HG02870 (cell line): Measurements from ENCODE around the gene PSD.

ENCODE experiments used
- ATAC-seq: cut with Tn5 transposase; IDR thresholded peaks from one replicate; pipeline ENCODE4 v1.9.1; 2021; ENCODE audit warnings: mild to moderate bottlenecking, moderate library complexity; ENCODE audit not compliant: unreplicated experiment

PSD gene

DNA sequence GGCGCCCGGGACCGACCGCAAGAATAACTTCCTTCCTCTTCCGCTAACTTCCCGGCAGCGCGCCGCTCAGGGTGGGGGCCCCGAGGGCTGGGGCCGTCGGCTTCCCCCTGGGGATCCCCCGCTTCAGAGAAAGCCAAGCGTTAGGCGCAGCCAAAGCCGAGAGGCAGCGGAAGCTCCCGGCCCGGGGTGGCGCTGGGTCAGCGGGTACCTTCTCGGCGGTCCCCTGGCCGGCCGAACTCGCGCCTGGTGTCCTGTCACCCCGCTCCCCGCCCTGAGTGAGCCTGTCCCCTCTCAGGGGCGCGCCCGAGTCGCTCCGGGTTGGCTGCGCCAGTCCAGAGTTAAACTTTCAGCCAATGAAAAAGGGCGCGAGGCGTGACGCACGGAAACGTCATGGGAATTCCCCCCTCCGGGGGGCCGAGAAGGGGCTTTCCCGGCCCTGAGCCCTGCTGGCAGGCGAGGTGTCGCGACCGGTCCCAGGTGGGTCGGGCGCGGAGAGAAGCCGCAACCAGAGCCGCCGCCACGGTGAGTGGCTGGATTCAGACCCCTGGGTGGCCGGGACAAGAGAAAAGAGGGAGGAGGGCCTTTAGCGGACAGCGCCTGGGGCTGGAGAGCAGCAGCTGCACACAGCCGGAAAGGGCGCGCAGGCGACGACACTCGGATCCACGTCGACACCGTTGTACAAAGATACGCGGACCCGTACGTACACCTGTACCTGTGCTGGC is 24.3 kb downstream of the PSD start:
- peak; percentile 81 for ATAC-seq

- no peak for ATAC-seq
Measured at GRCh38 chr10:102393411-102394078, 25.0 kb downstream of the PSD start.

DNA sequence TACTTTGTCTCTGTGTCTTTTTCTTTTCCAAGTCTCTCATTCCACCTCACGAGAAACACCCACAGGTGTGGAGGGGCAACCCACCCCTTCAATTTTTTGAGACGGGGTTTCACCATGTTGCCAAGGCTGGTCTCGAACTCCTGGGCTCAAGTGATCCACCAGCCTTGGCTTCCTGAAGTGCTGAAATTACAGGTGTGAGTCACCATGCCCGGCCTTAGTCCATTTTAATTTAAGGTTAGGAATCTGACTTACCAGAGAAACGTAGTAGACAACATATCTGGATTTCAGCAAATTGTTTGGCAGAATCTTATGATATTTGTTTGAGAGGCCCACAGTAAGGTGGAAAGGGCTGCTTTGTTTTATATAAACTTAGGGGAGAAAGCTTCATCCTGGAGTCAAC is 26.3 kb downstream of the PSD start:
- no peak for ATAC-seq

GRCh38 chr10:102389894-102390293 is 28.7 kb downstream of the PSD start:
- ATAC-seq: no peak

DNA sequence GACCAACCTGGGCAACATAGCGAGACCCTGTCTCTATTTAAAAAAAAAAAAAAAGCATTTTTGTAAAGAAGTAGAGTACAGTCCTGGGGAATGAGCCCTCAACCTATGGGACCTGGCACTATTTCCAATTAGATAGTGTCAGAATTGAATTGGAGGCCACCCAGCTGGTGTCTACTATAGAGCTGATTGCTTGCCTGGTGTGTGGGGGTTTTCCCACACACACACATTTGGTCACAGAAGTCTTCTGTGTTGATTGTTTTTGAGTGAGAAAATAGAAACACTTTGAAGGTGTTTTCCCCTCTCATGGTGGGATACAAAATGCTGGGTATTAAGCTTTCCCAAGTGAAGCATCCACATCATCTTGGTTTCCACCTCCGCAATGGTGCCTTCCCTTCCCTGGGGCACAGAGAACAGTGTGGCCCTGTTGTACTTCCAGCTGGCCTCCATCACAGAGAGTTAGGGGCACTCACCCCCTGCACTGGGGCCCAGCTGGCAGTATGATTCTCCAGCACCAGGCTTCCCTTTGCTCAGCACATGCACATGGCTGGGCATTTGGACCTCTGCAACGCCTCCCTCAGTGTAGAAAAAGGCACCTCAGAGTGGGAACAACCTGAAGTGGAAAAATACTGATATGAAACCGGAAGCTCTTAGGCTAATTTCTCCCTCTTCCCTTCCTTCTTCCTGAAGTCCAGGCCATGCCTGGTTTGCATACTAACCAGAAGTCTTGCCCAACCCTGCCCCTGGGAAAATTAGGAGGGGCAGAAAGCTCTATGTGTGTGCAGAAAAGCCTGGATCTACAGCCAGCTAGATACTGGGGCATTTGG is 33.8 kb downstream of the PSD start:
- no peak for ATAC-seq

DNA sequence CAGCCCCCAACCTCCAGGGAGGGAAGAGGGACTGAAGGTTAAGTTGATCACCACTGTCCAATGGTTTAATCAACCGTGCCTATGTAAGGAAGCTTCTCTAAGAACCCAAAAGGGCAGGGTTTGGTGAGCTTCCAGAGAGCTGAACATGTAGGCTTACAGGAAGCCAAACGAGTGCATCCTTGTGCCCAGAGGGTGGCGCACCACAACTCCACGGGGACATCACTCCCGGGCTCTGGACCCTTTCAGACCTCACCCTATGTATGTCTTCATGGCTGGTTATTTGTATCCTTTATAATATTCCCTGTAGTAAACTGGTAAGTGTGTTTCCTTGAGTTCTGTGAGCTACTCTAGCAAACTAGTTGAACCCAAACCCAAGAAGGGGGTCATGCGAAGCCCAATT is 34.5 kb downstream of the PSD start:
- no peak for ATAC-seq

GRCh38 chr10:102382871-102383270 is 35.7 kb downstream of the PSD start:
- no peak for ATAC-seq

GRCh38 chr10:102381983-102382382 is 36.6 kb downstream of the PSD start:
- no peak for ATAC-seq

DNA sequence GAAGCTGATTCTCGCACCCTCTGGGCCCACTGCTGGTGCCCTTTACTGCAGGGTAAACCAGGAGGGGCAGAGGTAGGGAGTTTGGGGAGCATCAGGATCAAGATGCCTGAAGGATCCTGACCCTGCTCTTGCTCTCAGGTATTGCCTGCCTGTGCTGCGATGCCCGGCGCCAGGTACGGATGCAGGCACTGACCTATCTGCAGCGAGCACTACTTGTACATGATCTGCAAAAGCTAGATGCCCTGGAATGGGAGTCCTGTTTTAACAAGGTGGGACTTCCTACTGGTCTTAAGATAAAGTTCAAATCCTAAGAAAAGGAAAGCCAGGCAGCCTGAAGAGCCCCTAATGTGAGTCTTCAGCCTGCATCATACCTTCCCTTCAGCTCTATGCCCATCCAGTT is 39.2 kb downstream of the PSD start:
- no peak for ATAC-seq

GRCh38 chr10:102376901-102377300 is 41.7 kb downstream of the PSD start:
- no peak for ATAC-seq

DNA sequence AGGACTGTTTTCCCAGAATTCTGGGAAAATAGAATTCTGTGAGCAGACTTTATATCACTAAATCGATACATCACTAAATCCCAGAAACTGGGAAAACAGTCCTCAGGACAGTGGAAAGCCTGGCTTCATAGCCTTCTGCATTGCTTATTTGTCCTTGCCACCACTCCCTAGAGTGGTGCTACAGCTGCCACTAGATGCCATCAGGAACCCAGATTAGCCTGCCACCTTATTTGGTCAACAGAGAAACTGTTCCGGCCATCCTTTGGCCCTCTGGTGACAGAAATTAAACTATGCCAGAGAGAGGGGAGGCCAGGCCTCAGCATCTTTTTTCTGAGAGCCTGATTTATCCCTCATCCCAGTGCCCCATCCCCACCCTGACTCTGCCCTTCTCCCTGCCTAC is 42.7 kb downstream of the PSD start:
- no peak for ATAC-seq

DNA sequence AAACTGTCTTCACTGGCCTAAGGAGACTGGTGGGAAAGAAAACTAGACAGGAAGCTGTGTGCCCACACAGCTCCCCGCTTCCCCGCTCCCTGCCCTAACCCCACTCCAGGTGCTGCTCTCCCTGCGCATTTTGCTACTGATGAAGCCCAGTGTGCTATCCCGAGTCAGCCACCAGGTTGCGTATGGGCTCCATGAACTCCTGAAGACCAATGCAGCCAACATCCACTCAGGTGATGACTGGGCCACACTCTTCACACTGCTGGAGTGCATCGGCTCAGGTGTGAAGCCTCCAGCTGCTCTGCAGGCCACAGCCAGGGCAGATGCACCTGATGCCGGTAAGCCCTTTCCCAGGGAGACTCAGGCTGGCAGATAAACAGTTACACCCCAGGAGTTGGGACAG is 43.3 kb downstream of the PSD start:
- ATAC-seq: no peak

- ATAC-seq: no peak
Measured at GRCh38 chr10:102371295-102371694, 47.3 kb downstream of the PSD start.

GRCh38 chr10:102368077-102368476 is 50.5 kb downstream of the PSD start:
- no peak for ATAC-seq

- no peak for ATAC-seq
Measured at GRCh38 chr10:102367441-102367840, 51.1 kb downstream of the PSD start.

- ATAC-seq: no peak
Measured at GRCh38 chr10:102358712-102359382, 59.7 kb downstream of the PSD start.

GRCh38 chr10:102354451-102354850 is 64.1 kb downstream of the PSD start:
- no peak for ATAC-seq
